ENCODE results near the gene SLC7A5.
"Not testable (repeated sequence)": the region's sequence is repeated elsewhere in the genome, so short reads cannot be mapped to it uniquely, and the experiment has no call there.

The SLC7A5 gene

DNA sequence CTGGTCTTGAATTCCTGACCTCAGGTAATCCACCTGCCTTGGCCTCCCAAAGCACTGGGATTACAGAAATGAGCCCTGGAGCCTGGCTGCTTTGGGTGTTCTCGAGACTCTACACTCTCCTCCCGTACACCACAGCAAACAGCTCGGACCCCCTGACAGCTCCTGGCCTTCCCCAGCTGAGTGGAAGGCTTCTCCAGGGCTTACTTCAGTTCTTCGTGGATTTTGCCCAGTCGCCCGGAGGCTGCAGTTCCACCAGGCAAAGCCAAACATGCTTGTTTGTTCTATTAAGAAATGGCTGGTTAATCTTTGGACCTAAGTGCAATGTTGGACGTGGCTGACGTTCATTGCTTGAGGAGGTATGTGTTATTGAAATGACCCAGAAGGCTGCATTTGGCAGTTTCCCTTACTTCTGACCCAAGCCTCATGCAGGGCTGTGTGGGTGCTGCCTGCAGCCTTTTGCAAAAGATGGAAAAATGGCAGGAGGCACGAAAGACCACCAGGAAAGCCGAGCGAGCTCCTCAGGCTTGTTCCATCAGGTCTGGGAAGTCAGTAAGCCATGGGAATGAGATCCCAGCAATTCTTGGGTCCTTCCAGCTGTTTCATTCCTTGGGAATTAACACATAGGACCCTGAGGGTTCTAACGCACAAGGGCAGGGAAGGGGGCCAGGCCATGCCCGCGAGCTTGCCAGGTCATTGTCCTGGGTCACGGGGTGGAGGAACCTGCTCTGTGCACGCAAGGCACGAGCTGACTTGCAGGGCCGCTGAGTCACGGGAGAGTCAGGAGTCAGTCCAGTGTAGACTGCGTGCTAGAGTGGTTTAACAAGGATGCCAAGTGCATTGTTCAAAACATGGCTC lies 79.6 kb downstream of the SLC7A5 start:
- no peak for DNase-seq

DNA sequence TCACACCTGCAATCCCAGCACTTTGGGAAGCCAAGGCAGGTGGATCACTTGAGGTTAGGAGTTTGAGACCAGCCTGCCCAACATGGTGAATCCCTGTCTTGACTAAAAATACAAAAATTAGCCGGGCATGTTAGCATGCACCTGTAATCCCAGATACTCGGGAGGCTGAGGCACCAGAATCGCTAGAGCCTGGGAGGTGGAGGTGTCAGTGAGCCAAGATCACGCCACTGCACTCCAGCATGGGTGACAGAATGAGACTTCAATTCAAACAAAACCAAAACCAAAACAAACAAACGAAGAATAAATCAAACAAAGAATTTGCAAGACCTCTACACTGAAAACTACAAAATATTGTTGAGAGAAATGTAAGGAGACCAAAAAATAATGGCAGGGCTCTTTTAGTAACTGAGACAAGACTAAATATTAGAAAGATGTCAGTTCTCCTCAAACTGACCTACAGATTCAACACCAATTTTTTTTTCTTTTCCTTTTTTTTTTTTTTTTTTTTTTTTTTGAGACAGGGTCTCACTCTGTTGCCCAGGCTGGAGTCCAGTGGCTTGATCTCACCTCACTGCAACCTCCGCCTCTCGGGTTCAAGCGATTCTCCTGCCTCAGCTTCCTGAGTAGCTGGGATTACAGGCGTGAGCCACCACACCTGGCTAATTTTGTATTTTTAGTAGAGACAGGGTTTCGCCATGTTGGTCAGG lies 80.4 kb downstream of the SLC7A5 start:
- DNase-seq, result not testable (repeated sequence)

DNA sequence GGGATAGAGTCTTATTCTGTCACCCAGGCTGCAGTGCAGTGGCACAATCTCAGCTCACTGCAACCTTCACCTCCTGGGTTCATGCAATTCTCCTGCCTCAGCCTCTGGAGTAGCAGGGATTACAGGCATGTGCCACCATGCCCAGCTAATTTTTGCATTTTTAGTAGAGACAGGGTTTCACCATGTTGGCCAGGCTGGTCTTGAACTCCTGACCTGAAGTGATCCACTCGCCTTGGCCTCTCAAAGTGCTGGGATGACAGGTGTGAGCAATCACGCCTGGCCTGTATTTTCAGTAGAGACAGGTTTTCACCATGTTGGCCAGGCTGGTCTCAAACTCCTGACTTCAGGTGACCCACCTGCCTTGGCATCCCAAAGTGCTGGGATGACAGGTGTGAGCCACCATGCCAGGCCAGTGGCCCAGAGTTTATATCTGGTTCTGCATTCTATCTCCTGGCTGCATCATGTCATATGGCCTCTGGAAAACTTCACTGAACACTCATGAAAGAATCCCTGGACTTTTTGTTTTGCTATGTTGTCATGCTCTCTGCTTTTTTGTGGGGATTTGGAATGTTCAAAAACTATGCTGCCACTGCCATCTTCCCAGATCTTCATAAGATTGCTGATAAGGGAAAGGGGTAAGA lies 81.7 kb downstream of the SLC7A5 start:
- DNase-seq, result not testable (repeated sequence)

DNA sequence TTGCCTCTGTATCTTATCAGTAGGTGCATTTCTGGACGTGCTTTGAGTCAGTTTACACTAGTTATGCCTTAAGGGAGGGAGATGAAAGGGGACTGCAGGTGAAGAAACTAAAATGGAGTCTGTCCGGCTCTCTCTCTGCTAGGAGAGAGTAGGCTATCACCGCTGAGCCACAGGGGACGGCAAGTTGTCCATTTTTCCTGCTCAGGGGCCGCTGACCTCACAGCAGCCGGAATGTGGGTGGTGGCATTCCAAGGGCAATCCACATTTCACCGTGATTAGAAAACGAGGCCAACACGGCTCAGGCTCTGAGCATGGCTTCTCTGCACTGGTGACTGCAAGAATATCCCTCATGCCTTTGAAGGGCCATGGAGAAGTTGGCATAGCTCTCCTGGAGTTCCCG lies 84.5 kb downstream of the SLC7A5 start:
- DNase-seq, result no peak

DNA sequence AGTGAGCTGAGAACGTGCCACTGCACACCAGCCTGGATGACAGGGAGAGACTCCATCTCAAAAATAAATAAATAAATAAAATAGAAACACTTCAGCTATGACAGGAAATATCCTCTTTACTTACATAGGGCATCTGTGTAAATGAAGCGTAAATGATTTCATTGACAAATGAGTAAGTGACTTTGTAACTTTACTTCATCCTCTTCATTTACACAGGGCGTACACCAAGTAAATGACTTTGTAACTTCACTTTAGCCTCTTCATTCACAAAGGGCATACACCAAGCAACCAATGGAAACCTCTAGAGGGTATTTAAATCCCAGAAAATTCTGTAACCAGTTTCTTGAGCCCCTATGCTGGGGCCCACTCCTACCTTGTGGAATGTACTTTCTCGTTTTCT lies 87.3 kb downstream of the SLC7A5 start:
- DNase-seq, result no peak

DNA sequence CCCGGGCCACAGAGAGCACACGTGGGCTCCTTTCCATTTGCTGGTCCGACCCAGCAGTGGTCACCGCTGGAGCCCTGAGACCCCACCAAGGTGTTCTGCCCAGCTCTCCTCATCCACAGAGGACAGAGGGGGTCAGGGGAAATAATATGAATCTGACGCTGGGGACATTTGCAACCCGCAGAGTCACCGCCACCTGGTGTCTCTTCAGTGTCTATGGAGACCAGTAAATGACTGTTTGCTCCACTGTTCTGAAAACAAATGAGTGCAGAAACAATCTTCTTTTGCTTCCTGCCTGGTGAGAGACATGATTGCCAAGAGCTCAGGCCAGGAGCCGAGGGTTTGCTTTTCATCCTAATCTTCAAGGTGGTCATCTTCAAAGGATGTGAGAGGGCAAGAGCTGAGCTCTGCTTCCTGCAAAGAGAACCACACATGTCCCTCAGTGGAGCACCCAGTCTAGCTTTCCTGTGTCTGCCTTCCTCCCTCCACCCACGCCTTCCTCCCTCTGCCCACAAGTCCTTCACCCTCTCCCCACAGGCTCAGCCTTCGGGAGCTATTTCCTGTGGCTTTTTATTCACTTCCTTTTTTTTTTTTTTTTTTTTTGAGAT lies 88.8 kb downstream of the SLC7A5 start:
- no peak for DNase-seq
